ENCODE results near the gene BICDL2. TPM values are rescaled to one million over a fixed set of nuclear protein-coding genes. Genes with fewer than 3 reads are reported as not detected.

BICDL2 gene
- total and polyA plus RNA-seq, 9 of the 15 experiments (the other 6 are each of a cell fraction or from before 2014, with no cell fraction given), result 0.09 to 0.28 (median 0.09) TPM; not detected in 6

- TF ChIP-seq ARHGAP35 (IDR thresholded peaks at IDR 0.05; ENCODE audit: partially characterized antibody) (no peak), ZNF395 (CRISPR knock-in tag; IDR thresholded peaks at IDR 0.05) (0 out of 2 replicates have a peak, but pooled peaks have one; percentile 36), POLR2AphosphoS2 (IDR thresholded peaks at IDR 0.05; ENCODE audit: low read length) (no peak), NFIX (CRISPR knock-in tag; IDR thresholded peaks at IDR 0.05; ENCODE audit: low read depth) (no peak), ZNF197 (CRISPR knock-in tag; IDR thresholded peaks at IDR 0.05; ENCODE audit: low read depth) (no peak), TAL1 (IDR thresholded peaks at IDR 0.05) (peak; percentile 61), NCOA4 (IDR thresholded peaks at IDR 0.05; ENCODE audit: partially characterized antibody) (no peak), HNRNPL (IDR thresholded peaks at IDR 0.05; ENCODE audit: low read depth, low read length) (no peak), SUPT5H (IDR thresholded peaks at IDR 0.05) (no peak), TAF15 (IDR thresholded peaks at IDR 0.05; ENCODE audit: low read depth, low read length) (no peak), HOXB6 (CRISPR knock-in tag; IDR thresholded peaks at IDR 0.05; ENCODE audit: borderline replicate concordance) (no peak), HSF4 (CRISPR knock-in tag; IDR thresholded peaks at IDR 0.05; ENCODE audit: borderline replicate concordance) (no peak), GTF2B (IDR thresholded peaks at IDR 0.05; ENCODE audit: extremely low read depth, insufficient read length) (no peak), XRCC5 (IDR thresholded peaks at IDR 0.05; ENCODE audit: low read depth, low read length) (no peak), ARID3A (IDR thresholded peaks at IDR 0.05; ENCODE audit: borderline replicate concordance, low read depth, low read length) (no peak), ZFP36 (IDR thresholded peaks at IDR 0.05; ENCODE audit: low read depth, low read length, partially characterized antibody) (peak; percentile 77)
These were observed 48.4 kb upstream of the BICDL2 start (continued) for GRCh38 chr16:3084969-3085670.

Data from K562 (cell line).